HG03025 (cell line): ENCODE results near the gene PHKG2.

Source experiments
- ATAC-seq: cut with Tn5 transposase; IDR thresholded peaks from one replicate; pipeline ENCODE4 v1.9.1; 2021; ENCODE audit warnings: mild to moderate bottlenecking, moderate library complexity; ENCODE audit not compliant: unreplicated experiment, low FRiP score

The PHKG2 gene

DNA sequence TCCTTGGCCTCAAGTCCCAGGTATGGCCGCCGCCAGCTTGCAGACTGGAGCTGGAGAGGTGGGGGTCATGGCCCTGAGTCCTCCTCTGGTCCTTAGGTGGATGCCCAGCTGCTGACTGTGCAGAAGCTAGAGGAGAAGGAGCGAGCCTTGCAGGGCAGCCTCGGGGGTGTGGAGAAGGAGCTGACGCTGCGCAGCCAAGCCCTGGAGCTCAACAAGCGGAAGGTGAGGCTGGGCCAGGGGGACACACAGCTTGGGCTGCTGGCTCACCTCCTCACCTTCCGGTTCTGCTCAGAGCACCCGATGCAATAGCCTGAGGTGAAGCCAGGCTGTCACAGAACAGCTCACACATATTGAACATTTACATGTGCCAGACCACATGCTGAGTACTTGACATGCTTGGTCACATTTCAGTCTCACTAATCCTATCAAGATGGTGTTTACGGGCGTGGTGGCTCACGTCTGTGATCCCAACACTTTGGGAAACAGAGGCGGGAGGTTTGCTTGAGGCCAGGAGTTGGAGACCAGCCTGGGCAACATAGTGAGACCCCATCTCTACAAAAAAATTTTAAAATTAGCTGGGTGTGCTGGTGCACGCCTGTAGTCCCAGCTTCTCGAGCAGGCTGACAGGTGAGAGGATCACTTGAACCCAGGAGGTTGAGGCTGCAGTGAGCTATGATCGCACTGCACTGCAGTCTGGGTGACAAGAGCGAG lies 21.3 kb downstream of the PHKG2 start:
- no peak for ATAC-seq

- ATAC-seq, result no peak
These were observed 23.5 kb downstream of the PHKG2 start for GRCh38 chr16:30771726-30772125.

DNA sequence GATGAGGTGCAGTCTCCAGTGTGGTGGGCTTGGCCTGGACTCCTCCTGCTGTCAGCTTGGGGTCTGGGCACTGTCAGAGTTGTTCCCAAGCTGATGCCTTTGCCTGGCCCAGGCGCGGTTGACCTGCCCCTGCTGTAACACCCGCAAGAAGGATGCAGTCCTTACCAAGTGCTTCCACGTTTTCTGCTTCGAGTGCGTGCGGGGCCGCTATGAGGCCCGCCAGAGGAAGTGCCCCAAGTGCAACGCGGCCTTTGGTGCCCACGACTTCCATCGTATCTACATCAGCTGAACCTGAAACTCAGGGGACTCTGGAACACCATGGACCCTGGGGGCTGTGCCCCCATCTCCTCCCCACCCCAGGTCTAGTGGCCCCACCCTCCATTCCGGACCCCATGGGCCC lies 25.6 kb downstream of the PHKG2 start:
- no peak for ATAC-seq

- ATAC-seq, result no peak
These were observed 26.3 kb downstream of the PHKG2 start for GRCh38 chr16:30774367-30775130.

- ATAC-seq, result no peak
These were observed 26.8 kb downstream of the PHKG2 start for GRCh38 chr16:30775131-30775391.

DNA sequence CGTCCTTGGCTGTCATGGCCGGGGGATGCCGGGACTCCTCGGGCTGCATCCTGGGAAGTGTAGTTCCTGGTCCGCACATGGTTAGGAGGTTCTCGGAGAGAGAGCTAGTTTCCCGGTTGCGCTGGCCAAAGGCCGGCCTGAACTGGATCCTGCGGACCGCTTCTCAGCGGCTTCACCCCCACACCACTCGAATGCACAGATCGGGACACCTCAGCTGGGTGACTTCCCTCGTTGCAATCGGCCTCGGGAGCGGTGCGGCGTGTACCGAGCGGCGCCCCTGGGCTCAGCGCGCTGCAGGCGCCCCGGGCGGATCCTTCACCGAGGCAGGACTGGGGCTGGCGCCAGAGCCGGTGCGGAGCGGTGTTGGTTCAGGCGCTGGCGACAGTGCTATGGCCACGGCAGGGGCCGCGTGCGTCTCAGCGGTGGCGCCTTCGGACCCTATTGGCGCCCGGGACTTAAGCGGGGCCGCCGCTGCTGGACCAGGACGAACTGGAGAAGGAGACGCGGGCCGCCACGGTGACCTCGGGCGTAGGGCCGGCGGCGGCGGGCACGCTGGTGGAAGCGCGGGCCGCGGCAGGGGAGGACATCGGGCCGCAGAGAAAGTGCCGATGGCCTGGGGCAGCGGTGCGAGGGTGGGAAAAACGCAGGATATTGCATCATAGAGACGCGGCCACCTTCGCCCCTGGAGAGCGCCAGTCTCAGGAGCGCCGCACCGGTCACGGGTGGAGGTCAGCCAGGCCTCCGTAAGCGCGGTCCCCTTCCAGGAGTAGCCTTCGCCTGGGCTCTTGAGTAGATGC lies 27.4 kb downstream of the PHKG2 start:
- no peak for ATAC-seq

- no peak for ATAC-seq
These were observed 29.5 kb downstream of the PHKG2 start for GRCh38 chr16:30777591-30778297.

DNA sequence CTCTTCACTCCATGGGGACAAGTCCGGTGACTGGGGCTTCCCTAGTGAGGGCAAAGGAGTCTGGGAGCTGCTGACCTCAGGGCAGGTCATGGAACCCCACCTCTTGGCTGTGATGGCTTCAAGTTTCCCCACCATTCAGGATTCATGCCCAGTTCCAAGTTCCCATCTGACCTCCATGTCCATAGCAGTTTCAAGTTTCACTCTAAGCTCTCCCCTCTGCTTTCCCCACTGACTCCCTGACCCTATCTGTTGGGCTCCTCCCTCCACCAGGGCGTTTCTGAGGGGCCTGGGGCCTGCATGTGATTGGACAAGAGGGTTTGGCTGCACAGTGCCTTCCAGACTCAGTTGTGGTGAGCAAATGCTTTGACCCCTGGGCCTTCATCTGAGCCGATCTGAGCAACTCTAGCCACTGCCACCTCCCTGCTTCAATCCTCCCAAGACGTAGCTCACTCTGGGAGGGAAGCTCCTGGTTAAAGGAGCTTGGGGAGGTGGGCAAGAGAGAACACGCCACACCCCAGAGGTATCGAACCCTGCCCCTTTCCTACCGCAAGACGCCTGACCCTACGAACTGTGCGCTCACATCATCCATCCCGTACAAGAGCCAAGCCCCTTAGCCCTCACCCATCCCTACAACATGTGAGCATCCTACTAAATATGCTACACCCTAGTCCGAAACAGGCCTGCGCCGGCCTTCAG lies 30.5 kb downstream of the PHKG2 start:
- ATAC-seq, result no peak

GRCh38 chr16:30779596-30779995 lies 31.4 kb downstream of the PHKG2 start:
- no peak for ATAC-seq

- no peak for ATAC-seq
These were observed 31.8 kb downstream of the PHKG2 start for GRCh38 chr16:30780021-30780420.

DNA sequence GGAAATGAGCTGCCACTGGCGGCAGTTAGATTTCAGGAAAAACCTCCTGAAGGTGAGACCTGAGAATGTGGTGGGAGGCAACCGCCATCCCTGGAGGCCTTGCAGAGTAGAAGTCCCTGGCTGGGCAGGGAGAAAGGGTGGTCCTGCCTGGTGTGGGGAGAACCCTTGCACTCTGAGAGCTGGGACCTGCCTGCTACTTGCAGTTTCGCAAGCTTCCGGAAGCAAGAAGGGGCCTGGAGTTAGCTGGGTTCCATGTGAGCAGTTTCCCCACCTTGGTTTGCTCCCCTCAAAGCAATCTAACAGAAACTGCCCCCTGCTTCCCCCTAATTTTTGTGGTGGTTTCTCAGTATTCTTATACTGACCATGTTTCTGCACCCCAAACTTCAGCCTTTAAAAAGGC lies 32.3 kb downstream of the PHKG2 start:
- ATAC-seq, result no peak

DNA sequence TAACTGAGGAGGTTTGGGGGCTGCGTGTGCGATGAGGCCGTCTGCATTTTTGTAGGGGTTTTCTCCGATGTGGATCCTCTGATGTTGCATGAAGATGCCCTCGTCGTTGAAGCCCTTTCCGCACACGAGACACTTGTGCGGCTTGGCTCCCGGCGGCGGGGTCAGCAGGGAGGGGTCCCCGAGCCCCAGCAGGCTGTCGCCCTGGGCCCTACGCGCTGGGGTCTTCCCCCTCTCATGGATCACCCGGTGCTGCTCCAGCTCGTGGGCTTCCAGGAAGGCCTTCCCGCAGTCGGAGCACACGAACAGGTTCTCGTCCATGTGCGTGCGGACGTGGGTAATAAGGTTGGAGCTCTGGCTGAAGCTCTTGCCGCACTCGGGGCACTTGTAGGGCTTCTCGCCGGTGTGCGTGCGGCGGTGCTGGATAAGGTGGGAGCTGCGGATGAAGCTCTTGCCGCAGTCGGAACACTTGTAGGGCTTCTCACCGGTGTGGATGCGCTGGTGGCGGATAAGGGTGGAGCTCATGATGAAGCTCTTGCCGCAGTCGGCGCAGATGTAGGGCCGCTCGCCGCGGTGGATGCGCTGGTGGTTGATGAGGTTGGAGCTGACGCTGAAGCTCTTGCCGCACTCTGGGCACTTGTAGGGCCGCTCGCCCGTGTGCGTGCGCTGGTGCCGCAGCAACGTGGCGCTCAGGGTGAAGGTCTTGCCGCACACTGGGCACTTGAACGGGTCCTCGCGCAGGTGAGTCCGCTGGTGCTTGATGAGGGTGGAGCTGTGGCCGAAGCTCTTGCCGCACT lies 34.5 kb downstream of the PHKG2 start:
- ATAC-seq, result no peak

DNA sequence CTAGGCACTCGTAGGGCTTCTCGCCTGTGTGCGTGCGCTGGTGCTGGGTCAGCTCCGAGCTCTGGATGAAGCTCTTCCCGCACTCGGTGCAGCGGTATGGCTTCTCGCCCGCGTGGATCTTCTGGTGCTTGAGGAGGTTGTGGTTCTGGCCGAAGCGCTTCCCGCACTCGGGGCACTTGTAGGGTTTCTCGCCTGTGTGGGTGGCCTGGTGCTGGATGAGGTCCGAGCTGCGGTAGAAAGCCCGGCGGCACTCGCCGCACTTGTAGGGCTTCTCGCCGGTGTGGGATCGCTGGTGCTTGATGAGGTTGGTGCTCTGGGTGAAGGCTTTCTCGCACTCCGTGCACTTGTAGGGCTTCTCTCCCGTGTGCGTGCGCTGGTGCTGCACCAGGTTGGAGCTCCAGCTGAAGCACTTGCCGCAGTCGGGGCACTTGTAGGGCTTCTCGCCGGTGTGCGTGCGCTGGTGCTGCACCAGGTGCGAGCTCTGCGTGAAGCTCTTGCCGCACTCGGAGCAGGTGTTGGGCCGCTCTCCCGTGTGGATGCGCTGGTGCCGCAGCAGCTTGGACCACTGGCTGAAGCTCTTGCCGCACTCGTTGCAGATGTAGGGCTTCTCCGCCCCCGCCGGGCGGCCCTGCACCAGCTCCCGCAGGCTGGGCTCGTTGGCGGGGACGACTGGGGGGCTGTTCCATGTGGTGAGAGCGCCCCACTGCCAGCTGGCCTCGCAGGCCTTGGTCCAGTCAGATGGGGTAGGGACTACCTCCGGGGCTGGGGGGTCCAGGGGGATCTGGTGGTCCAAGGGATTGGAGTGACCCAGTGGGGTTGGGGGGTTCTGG lies 35.3 kb downstream of the PHKG2 start:
- no peak for ATAC-seq

GRCh38 chr16:30784215-30784614 lies 36.0 kb downstream of the PHKG2 start:
- no peak for ATAC-seq

GRCh38 chr16:30785126-30786106 lies 37.2 kb downstream of the PHKG2 start:
- no peak for ATAC-seq

- no peak for ATAC-seq
These were observed 38.1 kb downstream of the PHKG2 start for GRCh38 chr16:30786115-30786935.
